ENCODE results near the gene TYSND1. TPM values are rescaled to one million over a fixed set of nuclear protein-coding genes. Genes with fewer than 3 reads are reported as not detected.
"Not testable (repeated sequence)": the region's sequence is repeated elsewhere in the genome, so short reads cannot be mapped to it uniquely, and the experiment has no call there.

TYSND1 gene
- total RNA-seq, 3 donors from 2014 or later: 15.3 to 19.7 (median 15.8) TPM

DNA sequence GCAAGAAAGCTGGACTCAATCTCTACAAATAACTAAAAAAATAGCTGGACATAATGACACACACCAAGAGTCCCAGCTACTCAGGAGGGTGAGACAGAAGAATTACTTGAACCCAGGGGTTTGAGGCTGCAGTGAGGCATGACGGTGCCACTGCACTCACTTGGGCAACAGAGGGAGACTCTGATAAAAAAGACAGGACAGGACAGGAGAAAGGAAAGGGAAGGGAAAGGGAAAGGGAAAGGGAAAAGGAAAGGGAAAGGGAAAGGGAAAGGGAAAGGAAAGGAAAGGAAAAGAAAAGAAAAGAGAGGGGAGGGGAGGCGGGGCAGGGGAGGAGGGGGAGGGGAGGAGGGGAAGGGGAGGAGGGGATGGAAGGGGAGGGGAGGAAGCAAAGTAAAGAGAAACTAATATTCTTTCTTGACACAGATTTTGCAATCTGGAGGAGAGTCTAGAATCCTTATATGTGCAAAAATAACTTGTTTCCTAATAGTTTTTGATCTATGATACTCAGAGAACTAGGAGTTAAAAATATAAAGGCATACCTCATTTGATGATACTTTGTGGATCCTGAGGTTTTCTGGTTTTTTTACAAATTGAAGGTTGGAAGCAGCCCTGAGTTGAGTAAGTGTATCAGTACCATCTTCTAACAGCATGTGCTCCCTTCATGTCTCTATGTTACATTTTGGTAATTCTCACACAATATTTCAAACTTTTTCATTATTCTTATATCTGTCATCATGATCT lies 15.8 kb upstream of the TYSND1 start:
- H3K36me3 ChIP-seq (ENCODE audit: low read depth): no peaks in the 10 kb centered on the region
- intact Hi-C loops (cut with DNase I, micrococcal nuclease): no loop called here

DNA sequence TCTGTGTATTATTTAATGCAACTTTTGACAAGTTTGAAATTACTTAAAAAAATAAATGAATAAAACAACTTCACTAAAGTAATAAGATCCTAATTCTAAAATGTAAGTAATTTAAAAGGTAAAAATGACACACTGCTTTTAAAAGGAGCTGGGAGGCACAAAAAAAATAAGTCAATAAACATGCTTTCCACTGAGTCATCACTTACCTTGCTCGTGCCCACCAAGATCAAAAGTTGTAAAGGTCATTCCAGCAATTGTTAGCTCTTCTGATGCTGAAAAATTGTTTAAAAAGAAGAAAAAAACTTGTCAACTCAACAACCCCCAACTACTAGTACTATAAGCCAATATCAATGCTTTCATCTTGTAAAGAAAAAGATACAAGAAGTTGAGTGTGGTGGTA lies 14.3 kb upstream of the TYSND1 start:
- DNase-seq (no peak), ATAC-seq (no peak)
- Histone ChIP-seq H3K4me1 (ENCODE audit: low read depth) (no peaks in the 10 kb centered on the region), H3K4me3 (no peak overlapping the region), H3K9me3 (no peaks in the 10 kb centered on the region), H3K36me3 (ENCODE audit: low read depth) (peaks cover 7% of the 10 kb centered on the region)
- TF ChIP-seq, protein P1, sequence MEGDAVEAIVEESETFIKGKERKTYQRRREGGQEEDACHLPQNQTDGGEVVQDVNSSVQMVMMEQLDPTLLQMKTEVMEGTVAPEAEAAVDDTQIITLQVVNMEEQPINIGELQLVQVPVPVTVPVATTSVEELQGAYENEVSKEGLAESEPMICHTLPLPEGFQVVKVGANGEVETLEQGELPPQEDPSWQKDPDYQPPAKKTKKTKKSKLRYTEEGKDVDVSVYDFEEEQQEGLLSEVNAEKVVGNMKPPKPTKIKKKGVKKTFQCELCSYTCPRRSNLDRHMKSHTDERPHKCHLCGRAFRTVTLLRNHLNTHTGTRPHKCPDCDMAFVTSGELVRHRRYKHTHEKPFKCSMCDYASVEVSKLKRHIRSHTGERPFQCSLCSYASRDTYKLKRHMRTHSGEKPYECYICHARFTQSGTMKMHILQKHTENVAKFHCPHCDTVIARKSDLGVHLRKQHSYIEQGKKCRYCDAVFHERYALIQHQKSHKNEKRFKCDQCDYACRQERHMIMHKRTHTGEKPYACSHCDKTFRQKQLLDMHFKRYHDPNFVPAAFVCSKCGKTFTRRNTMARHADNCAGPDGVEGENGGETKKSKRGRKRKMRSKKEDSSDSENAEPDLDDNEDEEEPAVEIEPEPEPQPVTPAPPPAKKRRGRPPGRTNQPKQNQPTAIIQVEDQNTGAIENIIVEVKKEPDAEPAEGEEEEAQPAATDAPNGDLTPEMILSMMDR (IDR thresholded peaks at IDR 0.05): no peak
- intact Hi-C loops (cut with DNase I, micrococcal nuclease): no loop called here

More for the DNA sequence above, 15.8 kb upstream of the TYSND1 start:
- ATAC-seq: no peak
- DNase-seq: no peak
- TF ChIP-seq, protein P1 (IDR thresholded peaks at IDR 0.05): no peak
- H3K4me3 ChIP-seq: no peak overlapping the region
- no peaks in the 10 kb centered on the region for H3K9me3 ChIP-seq
- H3K4me1 ChIP-seq (ENCODE audit: low read depth): peaks cover 7% of the 10 kb centered on the region

DNA sequence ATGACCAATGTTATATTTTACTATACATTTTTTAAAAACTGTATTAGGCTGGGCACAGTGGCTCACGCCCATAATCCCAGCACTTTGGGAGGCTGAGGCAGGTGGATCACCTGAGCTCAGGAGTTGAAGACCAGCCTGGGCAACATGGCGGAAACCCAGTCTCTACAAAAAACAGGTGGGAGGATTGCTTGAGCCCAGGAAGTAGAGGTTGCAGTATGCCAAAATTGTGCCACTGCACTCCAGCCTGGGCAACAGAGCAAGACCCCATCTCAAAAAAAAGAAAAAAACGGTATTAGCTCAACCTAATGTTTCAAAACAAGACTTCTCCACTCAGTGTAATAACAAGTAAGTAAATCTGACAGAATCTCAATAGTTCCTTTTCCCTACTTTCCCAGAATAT lies 12.9 kb upstream of the TYSND1 start:
- intact Hi-C loops (cut with DNase I, micrococcal nuclease); H3K9me3 ChIP-seq; H3K4me3 ChIP-seq; H3K36me3 ChIP-seq (ENCODE audit: low read depth); H3K4me1 ChIP-seq (ENCODE audit: low read depth); ATAC-seq; DNase-seq: not testable (repeated sequence)

DNA sequence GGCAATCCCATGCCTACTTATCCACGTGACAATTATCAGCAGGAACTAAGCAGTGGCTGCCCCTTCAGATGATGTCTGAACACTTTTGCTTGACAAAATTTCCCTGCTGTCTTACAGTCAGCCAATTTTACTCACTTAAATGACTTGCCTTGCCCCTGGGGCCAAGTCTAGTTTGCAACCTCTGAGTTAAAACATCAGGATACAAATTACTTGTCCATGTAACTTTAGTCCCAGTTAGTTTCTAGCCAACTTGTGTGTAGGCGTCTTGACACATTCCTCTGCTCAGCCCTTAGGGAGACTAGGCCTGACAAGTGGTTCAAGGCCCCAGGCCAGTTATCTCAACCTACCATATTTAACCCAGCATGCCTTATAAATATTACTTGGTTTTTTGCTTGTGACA lies 11.6 kb upstream of the TYSND1 start:
- TF ChIP-seq, protein P1 (IDR thresholded peaks at IDR 0.05): no peak
- intact Hi-C loops (cut with DNase I, micrococcal nuclease): no loop called here

DNA sequence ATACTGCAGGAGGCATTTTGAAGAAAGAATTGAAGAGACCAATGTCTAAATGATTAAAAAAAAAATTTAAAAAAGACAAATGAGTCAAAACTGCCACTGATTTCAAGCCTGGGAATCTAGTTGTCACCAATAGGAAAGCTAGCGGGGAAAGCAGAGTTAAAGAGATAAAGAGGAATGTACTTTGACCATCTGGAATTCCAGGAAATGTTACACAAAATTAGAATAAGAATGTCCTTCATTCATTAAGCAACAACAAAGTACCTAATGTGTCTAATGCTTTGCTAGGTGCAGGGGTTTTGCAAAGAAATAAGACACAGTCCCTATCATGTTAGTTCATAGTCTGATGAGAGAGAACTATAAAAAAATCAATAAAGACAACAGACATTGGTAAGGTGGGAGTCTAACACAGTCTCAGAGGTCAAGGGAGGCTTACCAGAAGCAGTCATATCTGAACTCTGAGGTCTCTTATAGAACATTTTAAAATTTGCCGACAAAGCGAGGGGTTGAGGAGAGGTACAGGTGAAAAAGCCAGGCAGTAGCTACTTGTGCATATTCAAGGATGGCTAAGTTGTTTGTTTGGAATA lies 8.8 kb upstream of the TYSND1 start:
- intact Hi-C loops (cut with DNase I, micrococcal nuclease): no loop called here
- no peak for DNase-seq
- TF ChIP-seq, protein P1 (IDR thresholded peaks at IDR 0.05): no peak
- Histone ChIP-seq H3K9me3 (no peaks in the 10 kb centered on the region), H3K36me3 (ENCODE audit: low read depth) (peaks cover 11% of the 10 kb centered on the region), H3K4me1 (ENCODE audit: low read depth) (no peaks in the 10 kb centered on the region), H3K4me3 (no peak overlapping the region)
- no peak for ATAC-seq

More for the DNA sequence above, 11.6 kb upstream of the TYSND1 start:
- peaks cover 11% of the 10 kb centered on the region for H3K36me3 ChIP-seq (ENCODE audit: low read depth)
- H3K4me3 ChIP-seq: no peak overlapping the region
- H3K9me3 ChIP-seq: no peaks in the 10 kb centered on the region
- no peaks in the 10 kb centered on the region for H3K4me1 ChIP-seq (ENCODE audit: low read depth)
- DNase-seq: no peak
- ATAC-seq: no peak

DNA sequence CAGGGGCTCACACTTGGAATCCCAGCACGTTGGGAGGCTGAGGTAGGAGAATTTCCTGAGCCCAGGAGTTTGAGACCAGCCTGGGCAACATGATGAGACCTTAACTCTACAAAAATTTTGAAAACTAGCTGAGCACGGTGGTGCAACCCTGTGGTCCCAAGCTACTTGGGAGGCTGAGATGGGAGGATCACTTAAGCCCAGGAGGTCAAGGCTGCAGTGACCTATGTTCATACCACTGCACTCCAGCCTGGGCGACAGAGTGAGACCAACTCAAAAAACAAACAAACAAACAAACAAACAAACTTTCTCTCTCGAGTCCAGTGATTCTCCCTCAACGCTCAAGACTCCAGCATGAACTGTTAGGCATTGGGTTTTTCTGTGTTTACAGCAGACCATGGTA lies 2.0 kb upstream of the TYSND1 start:
- DNase-seq: no peak
- Histone ChIP-seq H3K4me1 (ENCODE audit: low read depth) (peaks cover 19% of the 10 kb centered on the region), H3K9me3 (no peaks in the 10 kb centered on the region), H3K4me3 (no peak overlapping the region), H3K36me3 (ENCODE audit: low read depth) (peaks cover 4% of the 10 kb centered on the region)
- TF ChIP-seq, protein P1 (IDR thresholded peaks at IDR 0.05): no peak
- intact Hi-C loops (cut with DNase I, micrococcal nuclease): no loop called here
- ATAC-seq: no peak

All from mucosa of descending colon (tissue), 3 donors.